GM12878 (cell line): ENCODE measurements around the gene SETD1A. TPM values are rescaled to one million over a fixed set of nuclear protein-coding genes. Genes with fewer than 3 reads are reported as not detected.

Experiments
- HCFC1 ChIP-seq: fragments of 150-350 bp; IDR thresholded peaks from 2 replicates; pipeline ENCODE4 v1.6.1; 2014; ENCODE audit warnings: low read length
- MYB ChIP-seq: fragments of 150-350 bp; IDR thresholded peaks from 2 replicates; pipeline ENCODE4 v1.6.1; 2014; ENCODE audit warnings: mild to moderate bottlenecking, low read depth, low read length, borderline replicate concordance
- polyA plus RNA-seq, 11 experiments: library from polyadenylated mRNA; depleted of rRNA in 4 of 11; unstranded in 6 of 11; stranded (reverse) in 5 of 11; fragments of >200 nt; fragmentation: Nextera tagmentation in 4 of 11; fragmentation: Illumina TruSeq in 1 of 11; extraction: Ambion mirVana in 4 of 11; extraction: Trizol in 1 of 11; gene quantifications; 1 replicate in 1 of 11; 2 replicates in 10 of 11; pipeline versions ENCODE4 v1.2.1 to v1.2.3, GENCODE V29; 2011 to 2016; ENCODE audit warnings: inconsistent platforms in 2 of 11, missing spikeins in 2 of 11, low read depth in 1 of 11
- total RNA-seq, 4 experiments: library from RNA; depleted of rRNA in 3 of 4; stranded (reverse); fragments of >200 nt in 3 of 4; fragmentation: Illumina TruSeq in 1 of 4; extraction: Trizol in 1 of 4; gene quantifications; 2 replicates each; pipeline versions ENCODE4 v1.2.1 to v1.2.3, GENCODE V29; 2013 to 2021
- TF ChIP-seq, protein P1 (sequence below): fragments of 450-650 bp; IDR thresholded peaks from 2 replicates; pipeline ENCODE4 v1.6.1; 2017; ENCODE audit warnings: mild to moderate bottlenecking, moderate library complexity
- TF ChIP-seq, protein P2 (sequence below): fragments of 450-650 bp; IDR thresholded peaks from 2 replicates; pipeline ENCODE4 v1.6.1; 2018; ENCODE audit warnings: mild to moderate bottlenecking, low read depth, moderate library complexity; ENCODE audit not compliant: partially characterized antibody
- TF ChIP-seq, protein P3 (sequence below): fragments of 450-650 bp; formaldehyde crosslinking; IDR thresholded peaks from 2 replicates; pipeline ENCODE4 v1.4.0; 2022; ENCODE audit warnings: mild to moderate bottlenecking, moderate library complexity

Gene SETD1A
- total and polyA plus RNA-seq, 10 of the 15 experiments (the other 5 are each of a cell fraction or from before 2014, with no cell fraction given), result 0.02 to 25.9 (median 4.9) TPM

DNA sequence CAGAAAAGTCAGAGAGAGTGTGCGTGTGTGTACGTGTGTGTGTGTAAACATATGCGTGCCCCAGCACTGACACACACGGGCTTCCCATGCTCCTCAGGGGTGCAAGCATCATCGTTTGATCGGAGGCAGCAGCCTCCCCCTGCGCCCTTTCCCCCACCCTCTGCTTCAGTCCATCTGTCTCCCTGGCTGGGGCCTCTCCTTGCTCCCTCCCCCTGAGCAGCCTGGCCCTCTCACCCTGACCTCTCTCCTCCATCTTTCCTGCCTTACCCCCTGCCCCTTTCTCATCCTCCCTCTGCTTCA, 48.5 kb downstream of the SETD1A start (continued):
- TF ChIP-seq, protein P1, sequence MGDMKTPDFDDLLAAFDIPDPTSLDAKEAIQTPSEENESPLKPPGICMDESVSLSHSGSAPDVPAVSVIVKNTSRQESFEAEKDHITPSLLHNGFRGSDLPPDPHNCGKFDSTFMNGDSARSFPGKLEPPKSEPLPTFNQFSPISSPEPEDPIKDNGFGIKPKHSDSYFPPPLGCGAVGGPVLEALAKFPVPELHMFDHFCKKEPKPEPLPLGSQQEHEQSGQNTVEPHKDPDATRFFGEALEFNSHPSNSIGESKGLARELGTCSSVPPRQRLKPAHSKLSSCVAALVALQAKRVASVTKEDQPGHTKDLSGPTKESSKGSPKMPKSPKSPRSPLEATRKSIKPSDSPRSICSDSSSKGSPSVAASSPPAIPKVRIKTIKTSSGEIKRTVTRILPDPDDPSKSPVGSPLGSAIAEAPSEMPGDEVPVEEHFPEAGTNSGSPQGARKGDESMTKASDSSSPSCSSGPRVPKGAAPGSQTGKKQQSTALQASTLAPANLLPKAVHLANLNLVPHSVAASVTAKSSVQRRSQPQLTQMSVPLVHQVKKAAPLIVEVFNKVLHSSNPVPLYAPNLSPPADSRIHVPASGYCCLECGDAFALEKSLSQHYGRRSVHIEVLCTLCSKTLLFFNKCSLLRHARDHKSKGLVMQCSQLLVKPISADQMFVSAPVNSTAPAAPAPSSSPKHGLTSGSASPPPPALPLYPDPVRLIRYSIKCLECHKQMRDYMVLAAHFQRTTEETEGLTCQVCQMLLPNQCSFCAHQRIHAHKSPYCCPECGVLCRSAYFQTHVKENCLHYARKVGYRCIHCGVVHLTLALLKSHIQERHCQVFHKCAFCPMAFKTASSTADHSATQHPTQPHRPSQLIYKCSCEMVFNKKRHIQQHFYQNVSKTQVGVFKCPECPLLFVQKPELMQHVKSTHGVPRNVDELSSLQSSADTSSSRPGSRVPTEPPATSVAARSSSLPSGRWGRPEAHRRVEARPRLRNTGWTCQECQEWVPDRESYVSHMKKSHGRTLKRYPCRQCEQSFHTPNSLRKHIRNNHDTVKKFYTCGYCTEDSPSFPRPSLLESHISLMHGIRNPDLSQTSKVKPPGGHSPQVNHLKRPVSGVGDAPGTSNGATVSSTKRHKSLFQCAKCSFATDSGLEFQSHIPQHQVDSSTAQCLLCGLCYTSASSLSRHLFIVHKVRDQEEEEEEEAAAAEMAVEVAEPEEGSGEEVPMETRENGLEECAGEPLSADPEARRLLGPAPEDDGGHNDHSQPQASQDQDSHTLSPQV, result no peak
- TF ChIP-seq MYB (no peak), HCFC1 (no peak)
- TF ChIP-seq, protein P2, sequence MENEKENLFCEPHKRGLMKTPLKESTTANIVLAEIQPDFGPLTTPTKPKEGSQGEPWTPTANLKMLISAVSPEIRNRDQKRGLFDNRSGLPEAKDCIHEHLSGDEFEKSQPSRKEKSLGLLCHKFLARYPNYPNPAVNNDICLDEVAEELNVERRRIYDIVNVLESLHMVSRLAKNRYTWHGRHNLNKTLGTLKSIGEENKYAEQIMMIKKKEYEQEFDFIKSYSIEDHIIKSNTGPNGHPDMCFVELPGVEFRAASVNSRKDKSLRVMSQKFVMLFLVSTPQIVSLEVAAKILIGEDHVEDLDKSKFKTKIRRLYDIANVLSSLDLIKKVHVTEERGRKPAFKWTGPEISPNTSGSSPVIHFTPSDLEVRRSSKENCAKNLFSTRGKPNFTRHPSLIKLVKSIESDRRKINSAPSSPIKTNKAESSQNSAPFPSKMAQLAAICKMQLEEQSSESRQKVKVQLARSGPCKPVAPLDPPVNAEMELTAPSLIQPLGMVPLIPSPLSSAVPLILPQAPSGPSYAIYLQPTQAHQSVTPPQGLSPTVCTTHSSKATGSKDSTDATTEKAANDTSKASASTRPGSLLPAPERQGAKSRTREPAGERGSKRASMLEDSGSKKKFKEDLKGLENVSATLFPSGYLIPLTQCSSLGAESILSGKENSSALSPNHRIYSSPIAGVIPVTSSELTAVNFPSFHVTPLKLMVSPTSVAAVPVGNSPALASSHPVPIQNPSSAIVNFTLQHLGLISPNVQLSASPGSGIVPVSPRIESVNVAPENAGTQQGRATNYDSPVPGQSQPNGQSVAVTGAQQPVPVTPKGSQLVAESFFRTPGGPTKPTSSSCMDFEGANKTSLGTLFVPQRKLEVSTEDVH, result no peak
- TF ChIP-seq, protein P3, sequence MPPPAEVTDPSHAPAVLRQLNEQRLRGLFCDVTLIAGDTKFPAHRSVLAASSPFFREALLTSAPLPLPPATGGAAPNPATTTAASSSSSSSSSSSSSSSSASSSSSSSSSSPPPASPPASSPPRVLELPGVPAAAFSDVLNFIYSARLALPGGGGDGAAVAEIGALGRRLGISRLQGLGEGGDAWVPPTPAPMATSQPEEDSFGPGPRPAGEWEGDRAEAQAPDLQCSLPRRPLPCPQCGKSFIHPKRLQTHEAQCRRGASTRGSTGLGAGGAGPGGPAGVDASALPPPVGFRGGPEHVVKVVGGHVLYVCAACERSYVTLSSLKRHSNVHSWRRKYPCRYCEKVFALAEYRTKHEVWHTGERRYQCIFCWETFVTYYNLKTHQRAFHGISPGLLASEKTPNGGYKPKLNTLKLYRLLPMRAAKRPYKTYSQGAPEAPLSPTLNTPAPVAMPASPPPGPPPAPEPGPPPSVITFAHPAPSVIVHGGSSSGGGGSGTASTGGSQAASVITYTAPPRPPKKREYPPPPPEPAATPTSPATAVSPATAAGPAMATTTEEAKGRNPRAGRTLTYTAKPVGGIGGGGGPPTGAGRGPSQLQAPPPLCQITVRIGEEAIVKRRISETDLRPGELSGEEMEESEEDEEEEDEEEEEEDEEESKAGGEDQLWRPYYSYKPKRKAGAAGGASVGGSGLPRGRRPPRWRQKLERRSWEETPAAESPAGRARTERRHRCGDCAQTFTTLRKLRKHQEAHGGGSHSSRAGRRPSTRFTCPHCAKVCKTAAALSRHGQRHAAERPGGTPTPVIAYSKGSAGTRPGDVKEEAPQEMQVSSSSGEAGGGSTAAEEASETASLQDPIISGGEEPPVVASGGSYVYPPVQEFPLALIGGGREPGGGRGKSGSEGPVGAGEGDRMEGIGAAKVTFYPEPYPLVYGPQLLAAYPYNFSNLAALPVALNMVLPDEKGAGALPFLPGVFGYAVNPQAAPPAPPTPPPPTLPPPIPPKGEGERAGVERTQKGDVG, result no peak
- TF ChIP-seq, all 136 proteins: peak for 0
